HG02678 (cell line): ENCODE data around the gene RNF130.

ENCODE experiments used
- ATAC-seq: cut with Tn5 transposase; IDR thresholded peaks from one replicate; pipeline ENCODE4 v1.9.1; 2021; ENCODE audit warnings: mild to moderate bottlenecking, moderate library complexity; ENCODE audit not compliant: unreplicated experiment

RNF130 gene

DNA sequence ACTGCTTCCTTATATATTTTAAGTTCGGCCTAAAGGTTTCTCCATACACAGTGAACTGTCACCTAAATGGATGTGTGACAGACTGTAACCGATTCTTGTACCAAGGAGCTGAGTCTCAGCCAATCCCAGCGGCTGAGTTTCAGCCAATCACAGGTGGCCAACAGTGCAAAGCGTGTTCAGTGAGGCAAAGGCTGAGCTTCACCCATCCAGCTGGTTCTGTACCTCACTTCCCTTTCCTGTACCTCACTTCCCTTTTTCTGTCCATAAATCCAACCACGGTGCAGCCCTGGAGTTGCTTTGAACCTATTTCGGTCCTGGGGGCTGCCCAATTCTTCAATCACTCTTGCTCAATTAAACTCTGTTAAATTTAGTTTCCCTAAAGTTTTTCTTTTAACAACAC is 148.1 kb downstream of the RNF130 start:
- ATAC-seq = no peak

DNA sequence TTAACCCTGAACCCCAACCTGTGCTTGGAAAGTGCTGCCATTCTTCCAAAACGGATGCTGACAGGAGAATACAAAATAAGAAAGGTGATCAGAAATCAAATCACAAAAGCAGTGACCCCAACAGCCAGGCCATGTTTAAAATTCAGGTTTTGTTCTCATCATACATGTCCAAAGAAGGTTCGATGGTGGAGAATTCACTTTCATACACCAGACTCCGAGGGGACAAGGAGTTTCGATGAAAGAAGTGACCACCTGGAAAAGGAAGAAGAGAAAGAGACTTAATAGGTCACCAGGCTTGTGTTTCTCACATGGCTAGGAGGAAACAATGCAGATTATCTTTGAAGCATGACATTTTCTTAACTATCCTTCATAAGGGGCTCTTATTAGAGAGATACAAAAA is 151.4 kb downstream of the RNF130 start:
- ATAC-seq = no peak

DNA sequence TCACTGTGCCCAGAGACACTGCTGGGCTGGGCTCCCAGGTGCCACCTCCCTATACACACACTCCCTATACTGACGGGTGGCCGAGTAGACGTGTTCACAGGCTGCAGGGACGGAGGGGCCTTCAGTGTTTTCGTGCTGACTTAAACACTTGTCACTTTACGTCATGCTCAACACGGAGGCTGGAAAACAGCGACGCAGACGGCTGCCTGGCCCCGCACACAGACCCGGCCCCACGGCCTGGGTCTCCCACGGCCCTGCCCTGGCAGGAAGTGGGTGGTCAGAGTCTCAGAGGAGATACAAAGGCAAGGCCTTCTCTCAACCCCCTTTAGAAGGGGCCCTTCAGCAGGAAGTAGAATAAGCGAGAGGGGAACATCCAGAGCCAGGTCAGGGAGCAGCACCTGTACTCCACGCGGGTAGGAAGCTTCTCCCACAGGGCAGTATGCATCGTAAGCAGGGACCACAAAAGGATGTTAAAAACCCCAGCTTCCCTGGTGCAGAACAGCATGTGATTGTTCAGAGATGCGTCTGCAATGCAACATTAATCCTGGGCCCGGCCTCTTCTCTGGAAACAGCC is 152.0 kb downstream of the RNF130 start:
- ATAC-seq = no peak

DNA sequence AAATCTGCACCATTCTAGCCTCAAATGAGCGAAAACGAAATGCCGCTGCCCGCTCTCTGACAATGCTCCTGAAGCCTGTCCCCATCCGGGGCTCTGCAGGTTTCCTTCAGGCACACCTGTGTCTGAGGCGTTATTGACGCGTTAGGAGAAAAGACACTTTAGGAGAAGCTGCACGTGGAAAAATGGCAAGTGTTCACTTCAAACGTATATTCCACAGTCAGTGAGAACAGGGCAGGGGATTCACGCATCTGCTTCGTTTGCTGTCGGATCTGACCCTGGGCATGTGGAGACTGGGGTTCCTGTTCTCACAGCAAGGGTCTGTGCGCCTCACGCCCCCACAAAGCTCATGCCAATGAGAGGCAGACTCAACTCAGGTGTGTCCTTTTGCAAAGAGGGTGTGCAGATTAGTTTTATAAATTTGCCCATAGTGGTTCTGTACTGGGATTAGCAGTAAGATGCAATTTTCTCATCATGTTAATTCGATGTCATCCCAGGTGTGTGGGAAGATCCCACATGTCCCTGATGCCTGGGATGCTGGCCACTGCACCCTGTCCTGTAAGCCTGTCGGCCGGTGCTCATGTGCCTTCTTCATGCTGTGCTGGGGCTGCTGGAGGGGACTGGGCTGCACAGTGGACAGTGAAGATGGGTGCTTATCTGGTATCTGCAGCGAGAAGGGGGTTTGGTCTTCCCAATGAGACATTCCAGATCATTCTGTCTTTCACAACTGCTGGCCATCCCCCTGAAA is 152.6 kb downstream of the RNF130 start:
- ATAC-seq = no peak

DNA sequence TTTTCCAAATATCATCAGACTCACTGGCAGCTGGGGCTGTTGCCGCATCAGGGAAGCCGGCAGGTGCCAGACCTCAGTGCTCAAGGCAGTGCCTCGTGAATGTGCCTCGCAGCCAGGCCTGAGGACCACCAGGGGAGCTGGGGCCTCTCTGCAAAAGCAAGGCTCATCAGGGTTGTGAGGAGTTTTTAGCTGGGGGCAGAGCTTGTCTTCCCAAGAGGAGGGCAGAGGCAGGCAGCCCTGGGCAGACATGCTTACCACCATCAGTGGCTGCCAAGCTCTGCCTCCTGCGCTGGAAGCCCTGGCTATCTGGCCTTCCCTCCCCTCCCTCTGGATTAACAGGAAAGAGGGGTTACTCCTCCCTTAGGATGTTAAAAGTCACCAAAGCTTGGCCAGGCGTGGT is 155.0 kb downstream of the RNF130 start:
- ATAC-seq = no peak

DNA sequence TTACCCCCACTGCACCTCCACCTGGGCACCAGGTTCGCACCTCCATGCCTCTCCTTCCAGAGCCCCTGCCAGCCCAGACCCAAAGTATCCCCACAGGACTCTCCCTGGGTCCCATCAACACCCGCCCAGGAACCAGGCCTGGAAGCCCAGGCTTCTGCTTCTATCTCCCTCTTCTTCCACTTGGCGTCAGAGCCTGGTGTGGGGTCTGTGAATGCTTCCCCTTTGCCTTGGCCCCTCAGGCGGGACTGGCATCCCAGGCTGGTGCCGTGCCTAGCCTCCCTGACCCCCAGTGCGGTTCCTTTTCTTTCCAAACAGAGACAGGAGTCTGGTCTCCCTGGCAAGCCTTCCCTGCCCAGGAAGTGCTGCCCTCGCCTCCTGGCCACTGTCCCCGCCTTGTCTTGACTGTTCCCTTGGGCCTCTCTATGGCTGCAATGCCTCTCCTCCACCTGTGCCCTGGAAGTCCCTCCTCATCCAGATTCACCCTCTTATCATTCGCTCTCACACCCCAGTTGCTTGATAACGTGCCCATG is 156.1 kb downstream of the RNF130 start:
- no peak for ATAC-seq

DNA sequence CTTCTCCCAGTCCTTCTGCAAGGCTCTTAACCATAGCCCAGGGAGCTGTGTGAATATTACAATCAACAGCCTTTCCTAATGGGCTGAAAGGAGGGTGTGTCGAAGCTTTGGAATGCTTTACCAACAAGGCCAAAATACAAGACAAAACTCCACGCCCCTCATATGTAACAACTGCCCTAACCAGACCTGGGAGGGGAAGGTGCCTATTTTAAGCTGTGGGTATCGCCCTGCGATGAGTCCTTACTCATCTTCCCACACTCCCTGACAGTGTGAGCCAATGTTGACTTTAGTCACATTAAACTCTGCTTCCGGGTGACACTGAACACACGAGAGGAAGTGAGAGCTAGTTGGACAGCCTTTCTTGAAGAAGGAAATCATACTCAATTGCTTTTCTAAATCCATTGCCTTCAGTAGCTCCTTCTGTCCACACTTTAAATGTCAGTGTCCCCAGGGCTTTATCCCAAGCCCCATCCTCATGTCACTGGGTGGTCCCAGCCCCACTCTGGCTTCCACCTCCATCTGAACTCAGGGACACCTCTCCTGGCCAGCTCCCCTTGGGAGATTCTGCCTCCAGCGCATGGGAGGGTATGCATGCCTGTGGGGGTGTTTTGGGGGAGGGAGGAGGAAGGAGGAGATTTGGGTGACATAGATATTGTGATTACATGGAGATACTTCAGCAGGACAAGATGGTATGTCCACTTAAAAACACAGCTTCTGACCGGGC is 157.4 kb downstream of the RNF130 start:
- no peak for ATAC-seq

DNA sequence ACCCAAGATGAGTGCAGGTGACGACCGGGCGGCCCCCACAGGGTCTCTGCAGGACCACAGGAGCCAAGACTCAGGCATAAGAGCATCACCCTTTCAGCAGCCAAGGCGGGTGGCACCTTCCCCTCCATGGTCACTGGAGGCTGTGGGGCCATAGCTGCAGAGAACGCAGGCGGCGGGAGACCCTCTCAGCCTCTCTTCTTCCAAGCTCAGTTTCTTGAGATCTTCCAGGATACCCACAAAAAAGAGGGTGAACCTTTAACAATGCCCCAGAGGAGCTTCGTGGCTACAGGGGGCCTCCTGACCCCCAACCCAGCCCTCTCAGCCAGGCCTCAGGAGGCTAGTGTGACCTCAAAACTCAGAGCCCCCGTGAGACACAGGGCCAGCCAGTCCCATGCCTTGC is 158.1 kb downstream of the RNF130 start:
- ATAC-seq = no peak

DNA sequence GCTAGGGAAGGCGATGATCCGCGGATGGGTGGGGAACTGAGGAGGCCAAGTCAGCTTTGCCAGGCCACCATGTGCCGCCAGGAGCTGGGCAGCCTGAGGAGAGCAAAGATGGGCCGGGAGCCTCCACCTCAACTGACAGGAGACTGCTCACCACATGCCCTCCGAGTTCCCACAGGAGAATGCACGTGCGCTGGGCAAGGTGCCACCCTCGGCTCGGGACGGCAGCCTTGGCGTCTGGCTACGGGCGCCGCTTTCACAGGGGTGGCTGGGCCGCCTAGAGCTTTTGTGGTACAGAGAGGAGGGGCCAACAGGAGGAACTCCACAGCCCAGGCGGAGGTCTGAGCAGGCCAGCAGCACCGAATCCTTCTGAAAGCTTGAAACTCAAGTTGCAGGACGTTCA is 158.6 kb downstream of the RNF130 start:
- no peak for ATAC-seq

DNA sequence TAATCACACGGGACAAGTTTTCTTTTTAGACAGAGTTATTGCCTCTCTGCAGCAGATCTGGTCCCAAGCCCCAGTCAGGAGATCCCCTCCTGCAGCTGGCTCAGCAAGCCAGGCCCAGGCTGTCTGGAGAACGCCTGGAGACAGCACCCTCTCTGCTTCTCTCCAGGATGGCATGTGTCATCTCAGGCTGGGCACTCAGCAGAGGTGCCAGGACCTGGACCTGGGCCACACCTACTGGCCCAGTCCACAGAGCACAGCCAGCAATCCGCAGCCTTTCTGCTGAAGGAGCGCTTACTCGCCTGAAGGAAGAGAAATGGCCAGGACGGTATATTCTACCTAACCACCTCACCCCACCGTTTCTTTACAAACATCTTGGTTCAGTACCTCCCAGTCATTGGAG is 159.2 kb downstream of the RNF130 start:
- no peak for ATAC-seq

DNA sequence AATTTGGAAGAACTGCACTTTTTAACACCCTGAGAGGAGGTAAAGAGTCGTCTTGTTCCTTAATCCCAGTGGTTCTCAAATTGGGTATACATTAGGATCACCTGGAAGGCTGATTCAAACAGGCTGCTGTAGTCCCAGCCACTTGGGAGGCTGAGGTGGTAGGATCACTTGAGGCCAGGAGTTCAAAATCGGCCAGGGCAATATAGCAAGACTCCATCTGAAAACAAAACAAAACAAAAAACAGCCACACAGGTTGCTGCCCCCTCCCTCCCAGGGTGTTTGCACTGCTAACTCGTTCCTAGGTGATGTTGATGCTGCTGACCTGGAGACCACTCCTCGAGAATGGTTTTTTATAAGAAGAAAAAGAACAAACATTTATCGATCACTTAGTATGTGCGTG is 162.3 kb downstream of the RNF130 start:
- no peak for ATAC-seq

DNA sequence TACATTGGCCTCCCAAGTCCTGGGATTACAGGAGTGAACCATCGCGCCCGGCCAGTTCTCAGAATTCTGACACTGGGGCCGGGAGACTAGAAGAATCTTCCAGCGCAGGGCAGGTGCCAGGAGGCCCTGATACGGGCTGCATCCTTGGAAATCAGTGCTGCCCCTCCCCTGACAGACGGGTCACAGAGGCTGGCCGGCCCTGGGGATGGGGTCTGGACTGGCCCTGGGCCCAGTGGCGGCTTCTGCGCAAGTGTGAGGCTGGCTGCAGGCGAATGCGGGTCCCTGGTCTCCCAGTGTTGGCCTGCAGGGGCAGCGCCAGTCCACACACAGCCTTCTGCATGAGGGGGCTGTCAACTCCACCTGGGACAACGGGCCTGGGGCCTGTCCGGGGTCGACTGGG is 163.0 kb downstream of the RNF130 start:
- ATAC-seq = no peak

DNA sequence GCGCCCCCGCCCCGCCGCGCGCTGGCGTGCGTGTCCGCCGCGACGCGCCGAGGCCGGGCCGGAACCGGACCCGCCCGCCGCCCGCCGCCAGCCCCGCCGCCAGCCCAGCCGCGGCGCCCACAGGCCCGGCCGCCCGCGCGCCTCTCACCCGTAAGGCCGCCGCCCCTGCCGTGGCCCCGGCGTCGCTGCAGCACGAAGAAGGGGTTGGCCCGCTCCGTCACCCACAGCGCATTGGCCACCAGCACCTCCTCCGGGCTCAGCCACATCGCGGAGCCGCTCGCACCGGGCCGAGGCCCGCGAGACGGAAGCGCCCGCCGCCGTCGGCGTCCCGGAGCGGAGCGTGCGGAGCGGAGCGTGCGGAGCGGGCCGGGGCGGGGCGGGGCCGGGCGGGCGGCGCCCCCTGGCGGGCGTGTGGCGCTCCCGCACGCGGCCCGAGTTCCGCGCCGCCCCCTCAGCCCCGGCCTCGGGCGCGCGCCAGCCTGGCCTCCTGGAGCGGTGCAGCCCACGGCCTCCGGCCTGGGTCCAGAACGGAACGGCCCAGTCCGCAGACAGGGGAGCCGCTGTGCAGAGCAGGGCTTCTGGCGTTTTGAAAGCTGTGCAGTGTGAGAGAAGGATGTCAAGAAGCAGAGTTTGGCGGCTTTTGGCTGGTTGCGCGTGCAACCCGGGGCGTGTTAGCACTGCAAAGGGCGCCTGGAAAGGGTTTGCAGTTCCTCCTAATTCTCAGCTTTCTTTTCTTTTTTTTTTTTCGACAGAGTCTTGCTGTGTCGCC is 163.8 kb downstream of the RNF130 start, which contains the start of gene TBC1D9B:
TBC1D9B (minus strand) TSS at position 342 of the 769 bp plus-strand sequence; CDS start at position 266, 76 bp downstream.
- ATAC-seq = peak; percentile 87

DNA sequence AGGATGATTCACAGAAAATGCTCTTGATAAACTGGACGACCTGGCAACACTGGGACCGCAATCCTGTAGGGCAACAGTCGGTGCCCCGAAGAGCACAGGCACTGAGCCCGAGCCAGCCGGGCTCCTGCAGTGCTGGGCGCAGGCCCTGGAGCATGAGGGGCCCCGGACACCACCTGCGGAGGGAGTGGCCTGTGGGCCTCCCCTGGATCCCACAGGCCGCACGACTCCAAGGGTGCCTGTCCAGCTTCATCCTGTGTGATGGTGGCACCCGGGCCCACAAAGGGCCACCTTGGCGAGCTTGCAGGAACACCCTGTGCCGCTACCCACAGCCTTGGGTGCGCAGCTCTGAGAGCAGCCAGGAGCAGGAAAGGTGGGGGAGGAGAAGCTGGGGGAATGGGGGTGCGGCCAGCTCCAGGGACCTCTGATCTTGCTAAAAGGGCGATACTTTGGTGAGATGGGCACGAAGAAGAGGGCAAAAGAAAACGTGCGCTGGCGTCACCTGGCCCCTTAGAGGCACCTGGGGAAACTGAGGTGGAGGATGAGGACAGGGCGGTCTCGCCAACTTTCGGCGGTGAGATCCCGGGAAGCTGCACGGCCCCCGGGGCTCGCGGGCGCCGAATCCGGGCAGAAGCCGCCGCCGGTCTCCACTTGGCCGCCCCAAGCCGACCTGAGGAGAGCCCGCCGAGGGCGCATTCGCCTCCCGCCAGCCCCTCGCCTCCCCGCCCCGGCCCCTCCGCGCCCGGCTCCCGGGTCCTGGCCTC is 164.6 kb downstream of the RNF130 start:
- ATAC-seq = no peak

DNA sequence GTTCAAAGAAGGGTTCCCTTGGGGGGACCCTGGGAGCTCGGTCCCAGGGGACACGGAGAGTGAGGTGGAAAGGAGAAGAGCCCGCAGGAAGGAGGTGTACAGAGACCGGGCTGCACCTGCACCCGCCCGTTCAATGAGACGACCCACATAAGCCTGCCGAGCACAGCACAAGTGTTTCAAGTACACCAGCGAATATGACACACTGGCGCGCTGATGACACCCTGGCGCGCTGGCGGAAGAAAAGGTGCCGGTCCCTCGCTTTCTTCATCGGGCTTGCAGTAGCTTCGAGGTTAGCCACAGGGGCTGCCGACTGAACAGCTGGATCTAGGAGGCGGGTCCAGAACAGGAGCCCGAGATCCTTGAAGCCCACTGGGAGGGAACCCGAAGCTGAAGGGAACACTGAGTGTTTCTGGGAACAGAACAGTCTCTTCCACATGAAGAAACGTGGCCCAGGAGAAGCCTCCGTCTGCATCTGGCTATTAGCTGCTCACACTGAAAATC is 165.2 kb downstream of the RNF130 start:
- no peak for ATAC-seq

DNA sequence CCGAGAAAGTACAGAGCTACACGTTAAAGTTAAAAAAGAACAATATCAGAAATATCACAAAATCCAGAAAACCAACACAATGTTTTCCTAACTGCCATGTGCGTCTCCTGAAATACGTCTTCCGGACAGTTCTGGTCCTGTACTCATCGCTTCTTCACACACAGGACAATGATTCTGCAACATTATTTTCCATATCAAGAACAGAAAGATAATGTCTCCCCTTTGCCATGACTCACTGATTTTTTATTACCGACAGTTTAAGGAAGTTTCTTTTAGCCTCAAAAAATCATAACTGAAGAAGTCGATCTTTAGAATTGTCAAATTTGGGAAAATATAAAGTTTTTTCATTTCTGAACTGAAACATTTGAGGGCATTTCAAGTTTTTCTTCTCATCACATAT is 166.4 kb downstream of the RNF130 start:
- ATAC-seq = no peak
